HG03565 (cell line): ENCODE data around the gene FAM222A.
A peak's percentile ranks its signal among the peaks of the same experiment; 100 is the strongest.

Experiments
- ATAC-seq: cut with Tn5 transposase; IDR thresholded peaks from one replicate; pipeline ENCODE4 v1.9.1; 2021; ENCODE audit warnings: mild to moderate bottlenecking, moderate library complexity; ENCODE audit not compliant: unreplicated experiment

FAM222A gene

DNA sequence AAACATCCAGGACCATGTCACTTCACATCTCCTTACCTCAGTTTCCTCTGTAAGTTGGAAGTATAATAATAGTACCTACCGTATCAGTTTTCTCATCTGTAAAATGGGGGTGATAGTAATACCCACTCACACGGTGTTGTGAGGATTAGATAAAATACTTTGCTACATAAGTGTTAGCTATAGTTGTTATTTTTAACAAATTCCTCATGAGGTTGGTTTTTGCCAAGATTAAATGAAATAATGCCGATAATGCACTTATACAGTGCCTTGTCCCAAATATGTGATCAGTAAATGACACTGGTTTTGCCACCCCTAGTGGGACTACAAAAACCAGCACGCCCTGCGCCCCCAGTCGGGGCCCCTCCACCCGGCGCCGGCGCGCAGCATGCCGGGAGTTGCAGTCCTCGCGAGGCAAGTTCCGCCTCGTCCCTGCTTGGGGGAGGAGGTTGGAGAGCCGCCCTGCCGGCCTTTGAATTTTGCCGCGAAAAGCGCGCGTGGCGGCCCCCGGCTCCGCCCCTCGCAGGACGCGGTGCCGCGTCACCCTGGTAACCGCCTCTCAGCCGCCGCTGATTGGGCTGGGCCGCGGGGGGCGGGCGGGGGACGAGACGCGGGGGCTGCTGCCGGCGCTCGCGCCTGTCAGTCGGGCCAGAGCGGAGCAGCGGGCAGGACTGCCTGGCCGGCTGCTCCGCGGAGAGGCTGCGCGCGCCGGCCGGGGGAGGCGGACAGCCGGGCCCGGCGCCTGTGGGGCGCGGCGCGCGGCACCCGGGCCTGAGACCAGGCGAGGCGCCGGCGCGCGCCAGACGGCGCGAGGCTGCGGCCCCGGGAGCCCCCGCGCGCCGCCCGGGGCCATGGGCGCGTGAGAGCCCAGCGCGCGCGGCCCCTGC lies at the start of gene FAM222A:
Gene FAM222A (plus strand): TSS at position 639 of the 884 bp plus-strand sequence. CDS start 30,322 bp downstream, outside the sequence.
- ATAC-seq: peak; percentile 91

DNA sequence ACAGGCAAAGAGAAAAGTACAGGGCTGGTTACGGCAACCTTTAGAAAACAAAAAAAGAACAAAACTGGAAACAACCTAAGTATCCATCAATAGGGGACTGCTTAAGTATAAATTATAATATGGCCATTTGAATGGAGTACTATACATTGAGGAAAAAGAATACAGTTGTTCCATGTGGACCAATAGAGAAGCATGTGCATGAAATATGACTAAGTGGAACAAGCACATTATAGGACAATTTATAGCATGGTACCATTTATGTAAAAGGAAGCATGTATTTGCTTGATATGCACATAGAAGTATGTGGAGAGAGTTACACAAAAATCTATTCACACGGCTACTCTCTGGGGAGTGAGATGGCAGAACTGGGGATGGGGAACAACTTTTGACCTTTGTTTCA lies 49.2 kb upstream of the FAM222A start:
- ATAC-seq: no peak

DNA sequence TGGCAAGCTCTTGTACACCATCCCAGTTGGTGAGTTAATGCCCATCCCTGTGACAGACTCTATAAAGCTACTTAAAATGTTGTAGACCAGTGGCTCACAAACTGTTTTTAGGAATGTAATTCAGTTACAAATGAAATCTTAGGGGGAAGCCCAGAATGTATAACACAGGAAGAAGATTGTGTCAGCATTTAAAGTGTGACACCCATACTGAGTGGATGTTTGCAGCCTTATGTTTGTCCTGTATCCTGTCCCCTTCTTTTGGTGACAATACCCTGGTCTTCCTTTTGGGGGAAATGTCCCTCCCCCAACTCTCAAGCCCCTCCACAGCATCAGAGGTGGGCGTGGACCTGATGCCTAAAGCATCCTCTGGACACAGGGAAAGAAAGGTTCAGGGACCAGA lies 47.6 kb upstream of the FAM222A start:
- no peak for ATAC-seq

DNA sequence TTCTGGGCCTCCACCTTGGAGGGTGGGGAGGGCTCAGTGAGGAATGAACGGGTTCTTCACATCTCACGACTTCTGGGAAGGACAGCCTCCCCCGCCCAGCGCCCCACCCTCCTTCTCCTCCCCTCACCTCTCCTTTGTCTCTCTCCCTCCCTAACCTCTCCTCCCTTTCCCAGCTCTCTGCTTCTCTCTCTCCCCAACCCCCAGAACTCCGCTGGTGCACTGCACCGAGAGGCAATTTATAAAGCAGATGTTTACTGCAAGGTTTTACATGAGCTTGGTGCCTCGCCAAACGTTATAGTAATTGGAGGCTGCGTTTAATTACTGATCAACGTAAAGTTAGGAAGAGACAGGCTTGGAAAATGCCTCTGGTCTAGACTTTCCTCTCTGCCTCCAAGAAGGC lies 42.9 kb upstream of the FAM222A start:
- ATAC-seq: no peak

DNA sequence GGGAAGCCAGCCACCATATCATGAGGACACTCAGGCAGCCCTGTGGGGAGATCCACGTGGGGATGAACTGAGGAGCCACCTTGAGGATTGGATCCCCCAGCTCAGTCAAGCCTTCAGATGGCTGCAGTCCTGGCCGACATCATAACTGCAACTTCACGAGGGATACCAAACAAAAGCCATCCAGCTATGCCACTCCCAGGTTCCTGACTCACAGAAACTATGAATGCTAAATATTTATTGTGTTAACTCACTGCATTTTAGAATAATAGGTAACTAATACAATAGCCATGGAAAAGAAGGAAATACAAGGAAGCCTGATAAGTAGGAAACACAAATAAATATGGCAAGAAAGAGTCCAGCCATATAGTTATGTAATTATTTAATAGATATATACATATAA lies 42.1 kb upstream of the FAM222A start:
- ATAC-seq: no peak

DNA sequence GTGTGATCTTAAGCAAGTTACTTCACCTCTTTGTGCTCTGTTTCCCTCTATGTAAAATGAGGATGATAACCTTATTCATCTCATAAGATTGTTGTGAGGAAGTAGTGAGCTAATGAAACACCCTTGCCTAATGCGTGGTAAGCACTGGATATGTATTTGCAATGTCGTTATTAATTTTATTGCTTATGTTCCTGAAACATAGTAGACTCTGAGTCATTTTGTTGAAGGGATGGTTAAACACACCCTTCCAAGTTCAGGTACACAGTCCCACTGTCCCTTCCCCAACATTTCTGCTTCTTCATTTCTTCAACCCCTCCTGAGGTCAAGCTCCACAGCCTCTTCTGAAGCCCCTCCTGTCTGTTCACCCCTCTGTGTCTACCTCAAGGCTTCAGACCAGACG lies 40.2 kb upstream of the FAM222A start:
- no peak for ATAC-seq

DNA sequence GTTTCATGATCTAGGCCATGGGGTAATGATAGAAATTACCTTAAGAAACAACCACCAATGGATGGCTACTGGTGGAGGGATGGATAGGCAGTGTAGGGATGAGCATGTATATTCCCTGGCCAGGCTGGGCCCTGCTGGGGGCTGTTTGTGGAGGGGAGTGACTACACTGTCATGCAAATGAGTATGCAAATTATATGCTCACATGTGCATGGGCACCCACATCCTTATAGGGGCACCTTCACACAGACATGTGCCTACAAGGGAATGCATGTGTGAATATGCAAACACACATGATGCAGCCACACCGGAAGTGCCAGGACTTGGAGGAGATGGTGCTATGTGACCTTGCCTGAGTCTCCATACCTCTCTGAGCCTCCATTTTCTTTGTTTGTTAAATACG lies 39.7 kb upstream of the FAM222A start:
- ATAC-seq: no peak

DNA sequence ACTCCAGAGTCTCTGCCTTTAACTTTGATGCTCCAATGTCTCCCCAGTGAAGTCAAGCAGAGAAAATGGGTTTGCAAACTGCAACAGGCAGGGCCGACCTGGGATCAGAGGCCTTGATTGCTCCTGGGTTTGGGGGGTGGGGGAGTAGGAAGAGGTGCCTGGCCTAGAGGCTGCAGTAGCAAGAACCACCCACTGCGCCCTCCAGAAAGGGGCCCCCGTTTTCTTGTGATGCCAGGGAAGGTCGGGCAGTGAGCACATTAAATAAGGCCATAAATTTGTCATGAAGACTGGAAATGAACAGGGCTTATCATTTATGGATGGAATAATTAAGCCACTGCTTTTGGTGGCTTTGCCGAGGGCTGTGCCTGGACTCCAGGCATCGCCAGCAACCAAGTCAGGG lies 38.2 kb upstream of the FAM222A start:
- no peak for ATAC-seq

DNA sequence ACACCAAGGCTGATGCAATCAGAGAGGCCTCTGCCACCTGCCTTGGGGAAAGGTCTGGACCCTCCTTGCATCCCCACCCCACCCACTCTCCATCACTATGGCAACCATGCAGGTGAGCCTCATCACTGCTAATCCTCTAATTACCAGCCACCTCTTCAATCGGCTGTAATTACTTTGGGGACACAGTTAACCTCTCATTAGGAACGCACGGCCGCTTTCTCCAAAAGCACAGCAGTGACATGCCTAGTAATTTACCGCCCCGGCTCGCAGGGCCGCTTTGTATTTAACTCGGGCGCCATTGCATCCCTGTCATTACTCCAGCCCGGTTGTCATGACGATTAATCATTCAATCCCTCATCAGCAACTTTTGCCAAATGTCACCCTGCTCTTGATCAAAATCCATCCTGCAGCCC lies 36.3 kb upstream of the FAM222A start:
- no peak for ATAC-seq

DNA sequence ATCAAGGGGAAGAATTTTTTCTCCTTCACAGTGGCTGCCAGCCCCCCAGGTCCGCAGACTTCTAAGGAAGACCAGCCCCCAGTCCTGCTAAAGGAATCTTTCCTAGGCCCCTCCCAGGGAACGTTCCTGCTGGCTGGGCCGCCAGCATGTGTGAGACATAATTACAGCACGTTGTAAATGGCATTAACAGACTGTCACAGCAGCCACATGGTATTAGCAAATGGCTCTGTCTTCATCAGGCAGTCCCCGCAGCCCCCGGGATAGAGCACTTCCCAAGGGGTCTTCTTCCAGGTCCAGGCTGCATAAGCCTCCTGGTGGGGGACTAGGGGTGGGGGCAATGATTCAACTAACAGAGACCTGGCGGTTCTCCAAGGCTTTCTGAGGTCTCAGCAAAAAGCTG lies 34.9 kb upstream of the FAM222A start:
- ATAC-seq: no peak

DNA sequence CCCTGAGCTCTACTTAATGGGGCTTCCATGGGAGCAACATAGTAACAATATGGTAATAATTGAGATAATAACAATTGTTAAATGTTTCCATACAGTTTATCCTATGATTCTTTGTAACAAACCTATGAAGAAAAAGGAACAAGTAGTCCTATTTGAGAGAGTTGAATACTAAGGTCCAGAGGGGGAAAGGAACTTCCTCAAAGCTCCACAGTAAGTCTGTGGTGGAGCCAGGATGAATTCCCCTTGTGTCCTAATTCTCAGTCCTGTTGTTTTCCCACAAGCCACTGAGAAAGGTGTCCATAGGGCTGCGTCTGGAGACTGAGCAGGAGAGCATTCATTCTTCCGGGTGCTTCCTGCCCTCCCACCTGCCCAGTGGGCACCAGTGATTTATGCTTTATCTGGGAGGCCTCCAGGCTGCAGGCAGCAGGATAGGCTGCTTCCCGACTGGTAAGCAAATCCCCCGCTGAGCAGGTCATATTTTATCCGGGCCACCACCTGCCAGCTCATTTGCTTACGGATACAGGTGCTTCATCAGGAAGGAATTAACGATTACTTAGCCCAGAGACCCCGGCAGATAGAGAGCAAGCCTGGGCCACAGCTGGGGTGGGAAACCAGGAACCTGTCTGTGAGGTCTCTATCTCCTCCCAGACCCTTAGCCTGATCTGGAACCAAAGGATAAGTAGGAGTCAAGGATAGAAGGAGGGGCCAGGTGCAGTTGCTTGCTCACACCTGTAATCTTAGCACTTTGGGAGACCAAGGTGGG lies 33.9 kb upstream of the FAM222A start:
- ATAC-seq: no peak

DNA sequence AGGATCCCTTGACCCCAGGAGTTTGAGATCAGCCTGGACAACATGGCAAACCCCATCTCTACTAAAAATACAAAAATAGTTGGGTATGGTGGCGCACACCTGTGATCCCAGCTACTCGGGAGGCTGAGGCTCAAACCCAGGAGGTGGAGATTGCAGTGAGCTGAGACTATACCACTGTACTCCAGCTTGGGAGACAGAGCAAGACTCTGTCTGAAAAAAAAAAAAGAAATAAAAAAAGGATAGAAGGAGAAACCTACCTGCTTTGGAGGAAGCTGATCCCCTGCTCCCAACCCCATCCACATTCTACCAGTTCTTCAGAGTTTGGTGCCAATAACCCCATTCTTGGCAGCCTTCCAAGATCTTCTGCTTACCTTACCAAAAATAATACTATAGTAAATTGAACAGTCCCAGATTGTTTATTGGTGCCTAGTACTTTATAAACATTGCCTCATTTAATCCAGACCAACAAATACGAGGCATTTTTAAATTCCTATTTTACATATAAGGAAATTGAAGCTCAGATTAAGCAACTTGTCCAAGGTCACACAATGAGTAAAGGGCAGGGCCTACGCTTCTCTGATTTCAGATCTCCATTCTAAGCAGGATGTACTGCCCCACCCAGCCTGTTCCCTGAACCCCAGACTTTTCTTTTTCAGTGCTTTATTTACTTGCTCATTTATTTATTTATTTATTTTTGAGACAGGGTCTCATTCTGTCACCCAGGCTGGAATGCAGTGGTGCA lies 33.2 kb upstream of the FAM222A start:
- no peak for ATAC-seq

DNA sequence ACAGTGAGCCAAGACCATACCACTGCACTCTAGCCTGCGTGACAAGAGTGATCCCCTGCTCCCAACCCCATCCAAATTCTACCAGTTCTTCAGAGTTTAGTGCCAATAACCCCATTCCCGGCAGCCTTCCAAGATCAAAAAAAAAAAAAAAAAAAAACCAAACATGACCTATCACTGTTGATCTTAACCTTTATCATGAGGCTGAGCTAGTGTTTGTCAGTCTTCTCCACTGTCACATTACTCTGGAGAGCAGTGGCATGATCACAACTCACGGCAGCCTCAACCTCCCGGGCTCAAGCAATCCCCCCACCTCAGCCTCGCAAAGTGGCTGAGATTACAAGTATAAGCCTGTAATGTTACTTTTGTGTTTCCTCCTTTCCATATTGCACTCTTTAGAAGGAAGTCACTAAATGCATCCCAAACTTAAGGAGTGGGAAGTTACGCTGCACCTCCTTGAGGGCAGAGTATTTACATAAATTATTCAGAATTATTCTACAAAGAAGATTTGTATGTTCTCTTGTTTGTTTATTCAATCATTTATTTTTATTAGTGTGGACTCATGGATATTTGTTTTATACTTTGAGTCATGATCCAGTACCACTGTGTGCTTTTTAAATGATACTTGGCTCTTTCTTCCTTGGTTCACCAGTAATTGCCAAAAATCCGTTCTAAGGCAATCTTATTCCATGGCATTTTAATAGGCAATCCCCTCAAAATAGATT lies 31.5 kb upstream of the FAM222A start:
- ATAC-seq: no peak

DNA sequence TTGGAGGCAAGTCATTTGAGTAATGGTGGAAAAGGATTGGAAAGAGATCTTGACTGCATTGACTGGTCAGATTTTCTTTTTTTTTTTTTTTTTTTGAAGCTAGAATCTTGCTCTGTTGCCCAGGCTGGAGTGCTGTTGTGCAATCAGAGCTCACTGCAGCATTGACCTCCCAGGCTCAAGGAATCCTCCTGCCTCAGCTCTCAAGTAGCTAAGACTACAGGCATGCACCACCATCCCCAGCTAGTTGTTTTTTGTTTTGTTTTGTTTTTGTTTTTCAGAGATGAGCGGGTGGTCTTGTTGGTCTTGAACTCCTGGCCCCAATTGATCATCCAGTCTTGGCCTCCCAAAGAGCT lies 30.9 kb upstream of the FAM222A start:
- ATAC-seq: no peak

DNA sequence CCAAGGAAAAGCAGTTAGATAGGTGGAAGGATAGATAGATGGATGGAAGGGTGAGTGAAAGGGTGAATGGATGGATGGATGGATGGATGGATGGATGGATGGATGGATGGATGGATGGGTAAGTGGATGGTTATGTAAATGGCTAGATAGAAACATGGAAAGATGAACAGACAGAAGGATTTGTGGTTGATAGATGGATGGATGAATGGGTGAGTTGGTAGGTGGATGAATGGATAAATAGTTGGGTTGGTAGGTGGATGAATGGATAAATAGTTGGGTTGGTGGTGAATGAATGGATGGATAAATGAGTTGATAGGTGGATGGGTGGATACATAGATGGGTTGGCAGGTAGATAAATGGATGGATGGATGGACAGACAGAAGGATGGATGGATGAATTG lies 30.3 kb upstream of the FAM222A start:
- ATAC-seq: no peak

DNA sequence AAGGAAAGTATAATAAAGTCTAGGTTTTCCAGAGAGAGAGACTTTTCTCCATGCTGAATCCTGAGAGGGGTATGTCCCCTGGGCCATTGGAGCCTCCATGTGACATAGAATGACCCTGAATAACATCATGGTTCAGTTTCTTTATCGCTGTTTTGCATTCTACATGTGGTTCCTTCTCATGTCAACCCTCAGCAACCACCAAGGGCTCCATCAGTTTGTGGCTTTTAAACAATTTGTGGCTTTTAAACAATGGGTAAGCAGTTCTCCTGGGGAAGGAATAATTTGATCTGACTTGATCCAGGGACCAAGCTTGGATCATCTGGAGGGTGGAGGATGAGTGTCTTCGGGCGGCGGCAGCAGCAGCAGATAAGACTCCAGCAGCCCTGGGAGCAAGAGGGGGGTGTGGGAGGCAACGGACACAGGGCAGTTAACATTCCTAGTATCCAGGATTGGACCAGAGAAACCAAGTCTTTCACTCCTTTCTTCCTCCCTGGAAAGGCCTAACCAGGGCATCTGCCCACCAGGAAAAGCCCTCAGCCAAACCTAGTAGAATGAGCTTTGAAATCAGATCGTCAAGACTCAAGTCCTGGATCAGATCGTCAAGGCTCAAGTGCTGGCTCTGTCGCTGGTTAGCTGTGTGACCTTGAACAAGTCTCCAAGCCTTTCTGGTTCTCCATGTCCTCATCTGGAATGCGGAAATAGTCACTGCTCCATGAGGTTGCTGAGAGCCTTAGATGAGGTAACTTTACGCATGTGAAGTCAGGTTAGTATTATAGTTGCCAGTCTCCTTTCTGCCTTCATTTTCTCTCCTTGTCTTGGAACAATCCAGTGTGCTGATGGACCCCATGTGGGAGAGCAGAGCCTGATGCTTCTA lies 27.8 kb upstream of the FAM222A start:
- no peak for ATAC-seq

DNA sequence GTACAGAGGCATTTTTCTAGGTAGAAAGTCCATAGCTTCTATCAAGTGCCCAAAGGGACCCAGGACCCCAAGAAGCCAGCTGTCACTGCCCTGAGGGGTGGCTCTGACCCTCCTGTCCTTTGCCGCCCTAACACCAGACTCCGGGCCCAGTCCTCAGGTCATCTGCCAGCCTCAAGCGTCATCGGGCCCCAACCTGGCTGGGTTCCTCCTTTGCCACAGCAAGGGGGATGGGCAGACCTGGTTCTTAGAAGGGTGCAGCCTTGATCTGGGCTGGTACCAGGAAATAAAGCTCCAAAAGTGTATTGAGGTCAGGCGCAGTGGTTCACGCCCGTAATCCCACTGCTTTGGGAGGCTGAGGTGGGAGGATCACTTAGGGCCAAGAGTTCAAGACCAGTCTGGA lies 27.1 kb upstream of the FAM222A start:
- ATAC-seq: no peak

DNA sequence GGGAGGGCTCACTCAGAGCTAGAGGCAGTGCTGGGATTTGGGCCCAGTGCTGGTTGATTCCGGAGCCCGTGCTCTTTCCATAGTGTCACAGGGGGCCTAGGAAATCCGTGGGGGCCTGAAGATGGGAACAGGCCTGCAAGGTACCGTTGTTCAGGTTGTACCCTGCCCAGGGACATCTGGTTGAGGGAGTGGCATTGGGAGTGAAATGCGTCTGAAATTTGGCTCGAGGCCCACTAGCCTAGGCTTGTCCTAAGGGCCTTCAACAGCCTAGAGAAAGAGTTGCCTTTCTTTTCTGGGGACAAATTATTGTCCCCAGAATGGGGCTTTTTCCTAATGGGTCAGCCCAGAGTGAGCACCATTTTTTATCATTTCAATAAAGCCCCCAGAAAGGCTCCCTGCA lies 26.4 kb upstream of the FAM222A start:
- no peak for ATAC-seq

DNA sequence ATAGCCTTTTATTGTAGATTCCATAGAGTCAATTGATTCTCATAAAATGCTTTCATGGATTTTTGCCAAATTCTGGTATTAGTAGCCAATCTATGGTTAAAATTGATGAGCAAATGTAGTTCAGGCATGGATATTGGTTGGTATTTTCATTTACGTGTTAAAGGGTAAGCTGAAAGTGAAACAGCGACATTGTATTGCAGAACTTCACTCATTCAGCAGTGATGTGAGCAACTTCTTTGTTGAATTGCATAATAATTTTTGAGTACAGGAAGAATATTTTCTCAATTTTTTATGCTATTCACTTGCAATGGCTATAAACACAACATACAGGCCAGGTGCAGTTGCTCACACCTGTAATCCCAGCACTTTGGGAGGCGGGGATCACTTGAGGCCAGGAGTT lies 24.2 kb upstream of the FAM222A start:
- no peak for ATAC-seq

DNA sequence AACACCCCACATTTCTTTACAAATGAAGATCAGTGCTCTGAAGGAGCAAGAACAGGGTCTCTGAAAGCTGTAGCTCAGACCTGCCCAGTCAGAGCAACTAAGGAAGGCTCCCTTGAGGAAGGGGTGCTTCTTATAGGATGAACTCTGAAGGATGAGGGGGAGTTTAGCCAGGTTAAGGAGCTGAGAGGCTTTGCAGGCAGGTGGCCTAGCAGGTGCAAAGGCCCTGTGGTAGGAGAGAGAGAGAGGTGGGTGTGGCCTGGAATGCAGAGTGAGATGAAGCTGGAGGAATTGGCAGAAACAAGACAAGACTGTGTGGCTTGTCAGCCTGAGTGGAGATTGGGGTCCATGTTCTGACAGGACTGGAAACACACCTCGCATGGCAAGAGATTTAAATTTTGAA lies 20.5 kb upstream of the FAM222A start:
- ATAC-seq: no peak
